Right lobe of liver (tissue), 4 donors: Measurements from ENCODE around the gene CX3CR1.

Experiments
- POLR2A ChIP-seq: fragments of 450-650 bp; IDR thresholded peaks from one replicate; pipeline ENCODE4 v1.6.1; 2017; ENCODE audit warnings: antibody characterized with exemption, mild to moderate bottlenecking
- TF ChIP-seq, protein P1 (sequence below), 4 donors: fragments of 200-600 bp in 3 of 4; fragments of 450-650 bp in 1 of 4; IDR thresholded peaks; one replicate each; pipeline versions ENCODE4 v1.5.1 to v1.8.0; 2016 to 2022; ENCODE audit warnings: antibody characterized with exemption in 4 of 4, mild to moderate bottlenecking in 2 of 4
- donor health status: DM: no; HTN: no; CAD: no.
- donor health status: DM: no; HTN: no; CAD: no.
- donor health status: DM: no; HTN: yes; CAD: no.

GRCh38 chr3:39323494-39323893 is 43.7 kb upstream of the CX3CR1 start:
- TF ChIP-seq, protein P1, sequence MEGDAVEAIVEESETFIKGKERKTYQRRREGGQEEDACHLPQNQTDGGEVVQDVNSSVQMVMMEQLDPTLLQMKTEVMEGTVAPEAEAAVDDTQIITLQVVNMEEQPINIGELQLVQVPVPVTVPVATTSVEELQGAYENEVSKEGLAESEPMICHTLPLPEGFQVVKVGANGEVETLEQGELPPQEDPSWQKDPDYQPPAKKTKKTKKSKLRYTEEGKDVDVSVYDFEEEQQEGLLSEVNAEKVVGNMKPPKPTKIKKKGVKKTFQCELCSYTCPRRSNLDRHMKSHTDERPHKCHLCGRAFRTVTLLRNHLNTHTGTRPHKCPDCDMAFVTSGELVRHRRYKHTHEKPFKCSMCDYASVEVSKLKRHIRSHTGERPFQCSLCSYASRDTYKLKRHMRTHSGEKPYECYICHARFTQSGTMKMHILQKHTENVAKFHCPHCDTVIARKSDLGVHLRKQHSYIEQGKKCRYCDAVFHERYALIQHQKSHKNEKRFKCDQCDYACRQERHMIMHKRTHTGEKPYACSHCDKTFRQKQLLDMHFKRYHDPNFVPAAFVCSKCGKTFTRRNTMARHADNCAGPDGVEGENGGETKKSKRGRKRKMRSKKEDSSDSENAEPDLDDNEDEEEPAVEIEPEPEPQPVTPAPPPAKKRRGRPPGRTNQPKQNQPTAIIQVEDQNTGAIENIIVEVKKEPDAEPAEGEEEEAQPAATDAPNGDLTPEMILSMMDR (IDR thresholded peaks at IDR 0.05) = no peak
- no peak for TF ChIP-seq POLR2A
